ENCODE data around the gene HOXD3. TPM values are rescaled to one million over a fixed set of nuclear protein-coding genes. Genes with fewer than 3 reads are reported as not detected.

Gene HOXD3
- total and polyA plus RNA-seq, 2 experiments from 2014 or later: 2.3 to 3.2 TPM

DNA sequence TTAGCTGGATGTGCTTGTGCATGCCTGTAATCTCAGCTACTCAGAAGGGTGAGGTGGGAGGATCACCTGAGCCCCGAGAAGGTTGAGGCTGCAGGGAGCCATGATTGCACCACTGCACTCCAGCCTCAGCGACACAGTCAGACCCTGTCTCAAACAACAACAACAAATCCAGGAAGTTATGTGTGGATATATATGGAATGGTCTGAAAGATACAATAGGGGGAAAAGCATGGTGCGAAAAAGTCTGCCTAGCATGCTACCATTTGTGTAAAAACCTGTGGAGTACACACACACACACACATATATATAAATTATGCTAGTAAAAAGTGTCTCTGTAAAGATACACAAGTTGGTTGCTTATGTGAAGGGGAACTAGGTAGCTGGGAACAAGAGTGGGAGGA, 24.4 kb downstream of the HOXD3 start:
- in situ Hi-C loops (cut with MboI): no loop called here
- Histone ChIP-seq H3F3A (ENCODE audit: insufficient read depth) (no peaks in the 10 kb centered on the region), H3K36me3 (ENCODE audit: low read depth) (no peaks in the 10 kb centered on the region), H3K27me3 (replicated peaks; ENCODE audit: insufficient read depth) (no peaks in the 10 kb centered on the region), H3K4me2 (ENCODE audit: unreplicated experiment) (no peak overlapping the region), H2AFZ (no peak overlapping the region), H3K9ac (no peak overlapping the region), H3K9me3 (ENCODE audit: low read depth) (no peaks in the 10 kb centered on the region), H3K79me2 (ENCODE audit: insufficient read depth) (peaks cover 9% of the 10 kb centered on the region; the same call in 1 of the 2 replicates), H3K9me2 (ENCODE audit: insufficient read depth) (no peaks in the 10 kb centered on the region), H3K4me3 (no peak overlapping the region), H4K20me1 (ENCODE audit: insufficient read depth) (no peaks in the 10 kb centered on the region), H3K4me1 (ENCODE audit: insufficient read depth) (no peaks in the 10 kb centered on the region), H3K27ac (no peak overlapping the region)
- TF ChIP-seq EZH2phosphoT487 (IDR thresholded peaks at IDR 0.05; ENCODE audit: insufficient read depth, low read depth) (no peak), EZH2 (IDR thresholded peaks at IDR 0.05; ENCODE audit: insufficient read depth, poor library complexity, severe bottlenecking) (no peak)
- no peak for DNase-seq
- 92 to 99% methylated on average over 3 of the region's 3 CpGs for WGBS, 2 experiments (ENCODE audit: low coverage in 1 of 2, low lambda C conversion rate in 2 of 2, missing lambda C conversion rate in 2 of 2)

DNA sequence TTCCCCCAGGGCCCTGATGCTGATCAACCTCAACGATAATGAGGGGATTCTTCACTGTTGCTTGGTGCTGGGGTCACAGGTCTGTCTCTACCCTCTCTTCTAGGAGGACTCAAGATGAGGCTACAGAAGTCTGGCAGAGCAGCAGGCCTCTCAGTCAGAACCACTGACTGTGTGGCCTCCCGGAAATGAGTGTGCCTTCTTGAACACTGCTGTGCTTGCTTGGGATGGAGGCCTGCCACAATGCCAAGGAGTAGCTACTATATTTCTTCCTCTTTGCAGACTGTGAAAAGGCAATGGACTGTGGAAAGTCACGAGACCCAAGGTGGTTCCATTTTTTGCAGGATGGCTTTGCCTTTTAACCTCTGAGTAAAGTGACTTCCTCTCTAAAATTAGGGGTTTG, 25.6 kb downstream of the HOXD3 start:
- Histone ChIP-seq H3K9ac (no peak overlapping the region), H3K9me2 (ENCODE audit: insufficient read depth) (no peaks in the 10 kb centered on the region), H3K9me3 (ENCODE audit: low read depth) (no peaks in the 10 kb centered on the region), H3K79me2 (ENCODE audit: insufficient read depth) (peaks cover 9% of the 10 kb centered on the region; the same call in 1 of the 2 replicates), H3K4me1 (ENCODE audit: insufficient read depth) (0 out of 2 replicates have a peak, but pooled peaks cover 5% of the 10 kb centered on the region), H3F3A (ENCODE audit: insufficient read depth) (peaks cover 6% of the 10 kb centered on the region; the same call in 1 of the 2 replicates), H3K4me3 (no peak overlapping the region), H3K4me2 (ENCODE audit: unreplicated experiment) (no peak overlapping the region), H3K27ac (no peak overlapping the region), H3K27me3 (replicated peaks; ENCODE audit: insufficient read depth) (no peaks in the 10 kb centered on the region), H4K20me1 (ENCODE audit: insufficient read depth) (no peaks in the 10 kb centered on the region), H3K36me3 (ENCODE audit: low read depth) (no peaks in the 10 kb centered on the region), H2AFZ (no peak overlapping the region)
- WGBS, 2 experiments (ENCODE audit: low coverage in 1 of 2, low lambda C conversion rate in 2 of 2, missing lambda C conversion rate in 2 of 2): 77 to 85% methylated on average over 3 of the region's 3 CpGs
- in situ Hi-C loops (cut with MboI): no loop called here
- DNase-seq: no peak
- TF ChIP-seq EZH2 (IDR thresholded peaks at IDR 0.05; ENCODE audit: insufficient read depth, poor library complexity, severe bottlenecking) (no peak), EZH2phosphoT487 (IDR thresholded peaks at IDR 0.05; ENCODE audit: insufficient read depth, low read depth) (no peak)

DNA sequence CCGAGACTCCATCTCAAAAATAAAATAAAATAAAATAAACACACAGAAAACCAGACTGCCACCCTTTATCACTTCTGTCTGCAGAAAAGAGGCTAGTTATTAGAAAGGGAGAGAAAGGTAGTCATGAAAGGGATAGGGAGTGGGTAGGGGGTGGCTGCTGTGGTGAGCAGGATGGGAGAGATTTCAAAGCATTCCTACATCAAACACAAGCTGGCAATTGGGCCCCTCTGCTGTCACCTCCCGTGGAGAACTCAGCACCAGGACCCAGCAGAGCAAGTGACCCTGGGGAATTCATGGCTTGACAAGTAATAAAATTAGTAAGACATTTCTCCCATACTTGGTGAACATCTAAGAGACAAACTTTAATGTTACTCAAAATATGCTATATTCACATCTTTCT, 27.6 kb downstream of the HOXD3 start:
- DNase-seq: no peak
- Histone ChIP-seq H3K4me2 (ENCODE audit: unreplicated experiment) (no peak overlapping the region), H3K36me3 (ENCODE audit: low read depth) (no peaks in the 10 kb centered on the region), H3K4me1 (ENCODE audit: insufficient read depth) (0 out of 2 replicates have a peak, but pooled peaks cover 5% of the 10 kb centered on the region), H3K4me3 (no peak overlapping the region), H3K9ac (no peak overlapping the region), H3K9me3 (ENCODE audit: low read depth) (no peaks in the 10 kb centered on the region), H3F3A (ENCODE audit: insufficient read depth) (peaks cover 6% of the 10 kb centered on the region; the same call in 1 of the 2 replicates), H3K27ac (no peak overlapping the region), H3K79me2 (ENCODE audit: insufficient read depth) (peaks cover 9% of the 10 kb centered on the region; the same call in 1 of the 2 replicates), H3K9me2 (ENCODE audit: insufficient read depth) (no peaks in the 10 kb centered on the region), H2AFZ (no peak overlapping the region), H3K27me3 (replicated peaks; ENCODE audit: insufficient read depth) (no peaks in the 10 kb centered on the region), H4K20me1 (ENCODE audit: insufficient read depth) (no peaks in the 10 kb centered on the region)
- in situ Hi-C loops (cut with MboI): no loop called here
- TF ChIP-seq EZH2phosphoT487 (IDR thresholded peaks at IDR 0.05; ENCODE audit: insufficient read depth, low read depth) (no peak), EZH2 (IDR thresholded peaks at IDR 0.05; ENCODE audit: insufficient read depth, poor library complexity, severe bottlenecking) (no peak)
- WGBS, 2 experiments (ENCODE audit: low coverage in 1 of 2, low lambda C conversion rate in 2 of 2, missing lambda C conversion rate in 2 of 2): 76 to 82% methylated on average over 2 of the region's 2 CpGs

DNA sequence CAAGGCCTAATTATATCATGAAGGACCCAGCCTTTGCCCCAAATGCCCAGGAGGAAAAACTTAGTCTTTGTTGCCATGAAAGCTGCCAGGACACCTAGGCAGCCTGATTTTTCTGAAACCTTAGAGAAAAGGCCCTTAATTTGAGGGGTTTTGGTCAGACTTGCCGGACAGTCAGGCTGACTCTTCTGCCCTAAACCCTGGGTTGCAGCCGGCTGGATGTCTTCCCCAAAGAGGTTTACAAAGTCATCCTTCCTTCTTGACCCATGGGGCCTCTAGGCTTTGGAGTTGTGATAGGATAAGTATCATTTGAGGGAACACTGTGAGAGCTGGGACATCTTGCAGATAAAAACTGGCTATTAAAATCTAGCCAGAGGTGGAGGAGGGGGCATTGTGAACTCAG, 28.9 kb downstream of the HOXD3 start:
- no peaks in the 10 kb centered on the region for H3K27me3 ChIP-seq (replicated peaks; ENCODE audit: insufficient read depth)
- no peak for DNase-seq

More for the DNA sequence above, 28.9 kb downstream of the HOXD3 start:
- Histone ChIP-seq H4K20me1 (ENCODE audit: insufficient read depth) (no peaks in the 10 kb centered on the region), H3K9ac (no peak overlapping the region), H3K9me3 (ENCODE audit: low read depth) (no peaks in the 10 kb centered on the region), H2AFZ (no peak overlapping the region), H3K4me1 (ENCODE audit: insufficient read depth) (0 out of 2 replicates have a peak, but pooled peaks cover 5% of the 10 kb centered on the region), H3K9me2 (ENCODE audit: insufficient read depth) (no peaks in the 10 kb centered on the region), H3K36me3 (ENCODE audit: low read depth) (no peaks in the 10 kb centered on the region), H3K79me2 (ENCODE audit: insufficient read depth) (peaks cover 9% of the 10 kb centered on the region; the same call in 1 of the 2 replicates), H3K4me3 (no peak overlapping the region), H3K4me2 (ENCODE audit: unreplicated experiment) (no peak overlapping the region), H3F3A (ENCODE audit: insufficient read depth) (peaks cover 6% of the 10 kb centered on the region; the same call in 1 of the 2 replicates), H3K27ac (no peak overlapping the region)
- TF ChIP-seq EZH2 (IDR thresholded peaks at IDR 0.05; ENCODE audit: insufficient read depth, poor library complexity, severe bottlenecking): no peak
- TF ChIP-seq EZH2phosphoT487 (IDR thresholded peaks at IDR 0.05; ENCODE audit: insufficient read depth, low read depth): no peak
- in situ Hi-C loops (cut with MboI): no loop called here
- WGBS, 2 experiments (ENCODE audit: low coverage in 1 of 2, low lambda C conversion rate in 2 of 2, missing lambda C conversion rate in 2 of 2): 100% methylated on average over 2 of the region's 2 CpGs

Measured in GM23248 (cell line).